ENCODE measurements around the gene SLC16A2.

SLC16A2 gene

DNA sequence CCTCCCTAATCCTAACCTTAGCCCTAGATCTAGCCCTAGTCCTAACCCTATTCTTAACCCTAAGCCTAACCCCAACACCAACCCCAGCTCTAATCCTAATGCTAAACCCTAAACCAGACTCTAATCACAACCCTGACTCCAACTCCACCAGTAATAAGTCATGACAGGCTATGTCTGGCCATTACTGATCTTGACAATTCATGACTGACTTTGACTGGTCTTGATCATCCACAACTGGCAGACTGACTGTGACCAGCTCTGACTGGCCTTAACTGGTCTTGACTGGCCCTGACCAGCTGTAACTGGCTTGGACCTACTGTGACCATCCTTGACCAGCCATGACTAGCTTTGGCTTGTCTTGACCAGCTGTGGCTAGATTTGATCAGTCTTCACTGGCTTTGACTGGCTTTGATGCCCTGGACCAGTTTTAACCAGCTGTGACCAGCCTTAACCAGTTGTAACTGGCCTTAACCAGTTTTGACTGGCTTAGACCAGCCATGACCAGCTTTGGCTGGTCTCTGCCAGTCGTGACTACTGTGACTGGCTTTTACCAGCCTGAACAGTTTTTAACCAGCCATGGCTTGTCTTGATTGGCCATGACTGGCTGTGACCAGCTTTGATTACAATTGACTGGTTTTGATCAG is 124.7 kb downstream of the SLC16A2 start:
- TF ChIP-seq, protein P1, sequence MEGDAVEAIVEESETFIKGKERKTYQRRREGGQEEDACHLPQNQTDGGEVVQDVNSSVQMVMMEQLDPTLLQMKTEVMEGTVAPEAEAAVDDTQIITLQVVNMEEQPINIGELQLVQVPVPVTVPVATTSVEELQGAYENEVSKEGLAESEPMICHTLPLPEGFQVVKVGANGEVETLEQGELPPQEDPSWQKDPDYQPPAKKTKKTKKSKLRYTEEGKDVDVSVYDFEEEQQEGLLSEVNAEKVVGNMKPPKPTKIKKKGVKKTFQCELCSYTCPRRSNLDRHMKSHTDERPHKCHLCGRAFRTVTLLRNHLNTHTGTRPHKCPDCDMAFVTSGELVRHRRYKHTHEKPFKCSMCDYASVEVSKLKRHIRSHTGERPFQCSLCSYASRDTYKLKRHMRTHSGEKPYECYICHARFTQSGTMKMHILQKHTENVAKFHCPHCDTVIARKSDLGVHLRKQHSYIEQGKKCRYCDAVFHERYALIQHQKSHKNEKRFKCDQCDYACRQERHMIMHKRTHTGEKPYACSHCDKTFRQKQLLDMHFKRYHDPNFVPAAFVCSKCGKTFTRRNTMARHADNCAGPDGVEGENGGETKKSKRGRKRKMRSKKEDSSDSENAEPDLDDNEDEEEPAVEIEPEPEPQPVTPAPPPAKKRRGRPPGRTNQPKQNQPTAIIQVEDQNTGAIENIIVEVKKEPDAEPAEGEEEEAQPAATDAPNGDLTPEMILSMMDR (IDR thresholded peaks at IDR 0.05), result no peak

GRCh38 chrX:74546984-74547383 is 125.7 kb downstream of the SLC16A2 start:
- Histone ChIP-seq H3K27ac (no peak overlapping the region), H3K4me3 (no peak overlapping the region)
- no peak for DNase-seq (ENCODE audit: low spot score)
- TF ChIP-seq, protein P1 (IDR thresholded peaks at IDR 0.05), result no peak

More for the DNA sequence above, 124.7 kb downstream of the SLC16A2 start:
- no peak overlapping the region for H3K4me3 ChIP-seq
- no peak overlapping the region for H3K27ac ChIP-seq
- DNase-seq (ENCODE audit: low spot score), result no peak

DNA sequence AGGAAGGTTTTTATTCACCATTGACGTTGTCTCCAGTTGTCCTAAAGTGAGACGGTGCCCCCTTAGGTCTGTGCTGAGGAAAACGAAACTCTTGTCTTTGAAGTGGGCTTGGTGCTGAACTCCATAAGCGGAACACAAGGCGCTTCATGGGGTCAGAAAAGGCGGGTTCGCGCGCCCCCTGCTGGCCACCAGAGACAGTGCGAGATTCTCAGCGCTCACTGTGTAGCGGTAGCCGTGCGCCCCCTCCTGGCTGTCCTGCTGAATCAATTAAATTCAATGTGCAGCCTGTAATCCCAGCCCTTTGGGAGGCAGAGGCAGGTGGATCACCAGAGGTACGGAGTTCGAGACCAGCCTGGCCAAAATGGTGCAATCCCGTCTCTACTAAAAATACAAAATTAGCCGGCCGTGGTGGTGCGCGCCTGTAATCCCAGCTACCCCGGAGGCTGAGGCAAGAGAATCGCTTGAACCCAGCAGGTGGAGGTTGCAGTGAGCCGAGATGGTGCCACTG is 129.1 kb downstream of the SLC16A2 start:
- H3K27ac ChIP-seq, result no peak overlapping the region
- DNase-seq (ENCODE audit: low spot score), result peak; percentile 85
- TF ChIP-seq, protein P1 (IDR thresholded peaks at IDR 0.05), result peak; percentile 91
- H3K4me3 ChIP-seq, result peak overlapping the region; percentile 29

DNA sequence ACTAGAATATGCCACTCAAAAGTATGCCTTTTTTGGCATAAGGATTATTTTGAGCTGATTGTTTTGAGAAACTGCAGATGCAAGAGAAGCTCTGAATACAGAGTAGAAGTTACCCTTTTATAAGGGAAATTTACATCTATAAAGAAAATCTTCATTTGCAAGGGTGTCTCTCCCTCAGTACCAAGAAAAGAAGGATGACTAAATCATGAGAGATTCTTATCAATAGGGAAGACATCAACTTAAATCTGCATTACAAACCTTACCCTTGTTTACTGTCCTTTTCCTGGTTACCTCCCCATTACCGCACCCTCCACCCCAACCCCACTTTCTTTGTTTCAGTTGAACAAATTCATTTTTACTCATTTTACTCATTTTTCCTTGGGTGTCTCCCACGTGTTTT is 130.6 kb downstream of the SLC16A2 start:
- no peak overlapping the region for H3K27ac ChIP-seq
- no peak for DNase-seq (ENCODE audit: low spot score)
- TF ChIP-seq, protein P1 (IDR thresholded peaks at IDR 0.05), result no peak
- no peak overlapping the region for H3K4me3 ChIP-seq

- TF ChIP-seq, protein P1 (IDR thresholded peaks at IDR 0.05), result no peak
- Histone ChIP-seq H3K4me3 (no peak overlapping the region), H3K27ac (no peak overlapping the region)
- no peak for DNase-seq (ENCODE audit: low spot score)
Measured at GRCh38 chrX:74557378-74557777, 136.1 kb downstream of the SLC16A2 start.

- H3K27ac ChIP-seq, result no peak overlapping the region
- TF ChIP-seq, protein P1 (IDR thresholded peaks at IDR 0.05), result no peak
- DNase-seq (ENCODE audit: low spot score), result no peak
- H3K4me3 ChIP-seq, result no peak overlapping the region
Measured at GRCh38 chrX:74578137-74578536, 156.8 kb downstream of the SLC16A2 start.

GRCh38 chrX:74579597-74580198 is 158.4 kb downstream of the SLC16A2 start:
- Histone ChIP-seq H3K4me3 (no peak overlapping the region), H3K27ac (no peak overlapping the region)
- no peak for DNase-seq (ENCODE audit: low spot score)
- TF ChIP-seq, protein P1 (IDR thresholded peaks at IDR 0.05), result no peak

Data from coronary artery (tissue), 2 donors.